ENCODE results near the gene RRH.

GRCh38 chr4:109801895-109802319 is 25.9 kb upstream of the RRH start, which contains the start of gene CFI:
- TF ChIP-seq CTCF (IDR thresholded peaks at IDR 0.05) (no peak), POLR2A (IDR thresholded peaks at IDR 0.05) (peak; percentile 44)

Measured in right lobe of liver (tissue), 4 donors.